ENCODE results near the gene HES3.

HES3 gene

DNA sequence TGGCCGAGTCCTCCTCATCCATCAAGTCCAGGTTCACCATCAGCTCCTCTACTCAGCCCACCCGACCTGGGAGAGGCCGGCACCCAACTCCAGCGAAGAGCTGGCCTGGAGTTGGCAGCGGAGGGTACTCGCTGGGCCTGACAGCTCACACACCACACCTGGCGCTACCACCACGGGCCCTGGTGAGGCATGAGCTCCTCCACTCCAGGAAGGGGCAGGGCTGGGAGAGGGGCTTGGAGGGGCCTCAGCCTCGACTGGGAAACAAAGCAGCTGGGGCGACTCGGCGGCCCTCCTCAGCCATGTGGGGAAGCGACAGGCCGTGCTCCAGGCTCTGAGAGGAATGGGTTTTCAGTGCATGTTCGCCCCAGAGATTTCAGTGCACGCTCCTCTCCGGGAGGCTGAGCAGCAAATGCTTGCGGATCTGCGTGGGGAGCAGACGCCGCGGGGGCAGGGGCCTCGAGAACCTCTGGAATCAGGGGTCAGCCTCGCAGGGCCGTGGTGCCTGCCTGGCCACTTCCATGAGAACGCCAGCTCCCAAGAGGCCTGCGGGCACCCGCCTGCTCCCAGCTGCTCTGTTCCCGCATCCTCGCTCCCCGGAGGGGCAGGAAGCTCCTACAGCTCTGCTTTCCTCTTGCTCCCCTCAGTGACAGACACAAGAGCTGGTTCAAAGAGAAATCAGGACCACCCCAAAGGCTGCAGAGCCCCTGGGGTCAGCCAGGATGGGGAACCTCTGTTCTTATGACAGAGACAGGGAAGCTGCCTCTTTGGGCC is 35.8 kb downstream of the HES3 start:
- no peak for DNase-seq (ENCODE audit: low spot score)

DNA sequence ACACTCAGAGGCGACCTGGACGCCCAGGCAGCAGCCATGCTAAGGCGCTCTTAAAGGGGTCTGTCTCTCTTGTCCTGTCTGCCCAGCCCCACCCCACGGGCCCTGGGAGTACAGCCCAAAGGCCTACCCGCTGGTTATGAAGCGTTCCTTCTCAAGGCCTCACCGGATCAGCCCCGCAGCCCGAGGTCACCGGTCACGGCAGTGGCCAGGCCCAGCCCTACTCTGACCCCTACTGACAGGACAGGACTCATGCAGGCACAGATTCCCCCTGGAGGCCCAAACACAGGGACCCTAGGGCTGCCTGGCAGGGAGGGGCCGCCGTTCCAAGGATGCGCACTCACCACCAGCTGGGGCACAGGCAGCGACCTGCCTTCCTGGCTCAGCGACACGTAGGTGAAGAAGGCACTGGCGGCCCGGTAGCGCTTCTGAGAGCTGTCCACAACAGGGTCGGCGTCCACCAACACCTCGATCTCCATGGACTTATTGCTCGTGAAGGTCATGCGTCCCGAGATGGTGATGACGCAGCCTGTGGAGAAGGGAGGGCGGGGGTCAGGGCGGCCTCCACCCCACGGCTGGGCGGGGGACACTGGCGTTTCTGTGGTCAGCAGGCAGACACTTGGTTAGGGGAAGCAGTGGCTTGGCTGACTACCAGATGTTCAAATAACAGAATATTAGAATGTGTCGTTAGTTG is 36.9 kb downstream of the HES3 start:
- DNase-seq (ENCODE audit: low spot score), result no peak

DNA sequence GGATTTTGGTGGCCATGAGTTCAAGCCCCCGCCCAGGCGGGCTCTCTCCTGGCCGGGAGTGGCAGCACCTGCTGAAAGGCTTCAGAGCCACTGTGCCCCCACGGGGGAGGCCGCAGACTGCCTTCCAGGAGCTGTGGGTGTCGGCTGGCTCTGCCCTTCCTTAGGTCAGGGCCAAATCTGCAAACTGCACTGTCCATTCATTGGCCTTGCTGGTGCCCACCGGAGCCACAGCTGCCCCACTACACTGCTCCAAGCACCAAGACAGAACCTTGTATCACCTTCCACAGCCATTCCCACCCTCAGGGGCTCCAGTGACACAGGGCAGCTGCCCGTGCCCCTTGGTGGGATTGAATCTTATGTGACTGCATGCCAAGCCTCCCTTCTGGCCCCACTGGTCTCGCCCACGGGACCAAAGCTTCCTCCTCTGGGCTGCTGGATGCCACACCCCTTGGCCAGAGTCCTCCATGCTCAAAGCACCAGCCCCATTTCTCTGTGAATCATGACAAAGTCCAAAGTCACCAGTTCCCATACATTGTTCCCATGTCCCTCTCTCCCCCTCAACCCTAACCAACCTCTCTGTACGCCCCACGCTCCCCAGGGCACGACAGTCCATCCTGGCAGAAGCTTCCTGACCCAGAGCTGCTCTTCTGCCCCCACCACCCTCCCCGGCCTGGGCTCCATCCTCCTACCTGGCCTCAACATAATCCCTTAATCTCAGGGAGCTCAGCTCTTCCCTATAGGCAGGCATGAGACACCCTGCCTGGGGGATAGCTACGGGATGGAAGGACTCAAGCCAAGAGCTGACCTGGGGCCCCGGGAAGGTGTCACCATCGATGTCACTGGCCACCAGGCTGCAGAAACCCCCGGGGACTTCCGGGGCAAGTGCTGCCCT is 37.8 kb downstream of the HES3 start:
- no peak for DNase-seq (ENCODE audit: low spot score)

DNA sequence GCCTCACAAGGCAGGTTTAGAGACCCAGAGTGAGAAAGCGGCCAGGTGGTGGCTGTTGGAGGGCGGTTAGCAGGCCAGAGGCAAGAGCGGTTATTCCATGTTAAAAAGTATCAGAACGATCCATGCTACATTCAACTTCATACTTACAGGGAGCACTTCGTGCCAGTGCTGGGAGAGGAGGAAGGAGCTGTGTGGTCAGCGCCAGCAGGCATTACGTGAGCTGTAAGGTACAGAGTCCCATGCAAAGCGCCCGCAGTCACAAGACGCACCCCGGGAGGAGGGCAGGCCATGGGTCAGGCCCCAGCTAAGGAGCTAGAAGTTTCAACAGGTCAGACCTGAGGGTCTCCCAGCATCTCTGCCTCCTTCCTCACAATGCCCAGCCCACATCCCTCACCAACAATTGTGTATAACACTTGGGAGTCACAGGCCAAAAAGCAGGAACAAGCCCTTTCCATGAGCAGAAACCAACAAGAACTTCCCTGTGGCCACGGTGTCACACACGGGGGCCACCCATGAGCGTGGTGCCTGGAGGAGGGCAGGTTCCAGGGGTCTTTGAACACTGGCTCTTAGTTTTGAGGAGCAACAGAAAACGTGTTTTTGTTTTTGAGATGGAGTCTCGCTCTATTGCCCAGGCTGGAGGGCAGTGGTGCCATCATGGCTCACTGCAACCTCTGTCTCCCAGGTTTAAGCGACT is 38.7 kb downstream of the HES3 start:
- no peak for DNase-seq (ENCODE audit: low spot score)

DNA sequence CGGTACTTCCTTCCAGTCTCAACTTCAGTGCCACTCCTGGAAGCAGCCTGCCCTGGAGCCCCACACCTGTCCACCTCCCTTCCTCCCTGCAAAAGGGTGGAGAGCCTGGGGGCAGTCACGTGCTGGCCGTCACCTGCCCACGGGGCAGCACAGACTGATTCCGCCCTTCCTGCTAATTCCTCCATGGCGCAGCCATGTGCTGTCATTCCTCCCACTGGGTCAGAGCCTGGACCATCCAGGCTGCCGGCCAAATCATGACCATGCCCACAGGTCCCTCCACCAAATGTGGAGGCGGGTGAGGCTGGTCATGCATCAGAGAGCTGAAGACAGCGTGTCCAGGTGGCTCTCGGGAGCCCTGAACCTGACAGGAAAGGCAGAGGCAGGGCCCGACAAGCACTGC is 41.4 kb downstream of the HES3 start:
- DNase-seq (ENCODE audit: low spot score), result no peak

DNA sequence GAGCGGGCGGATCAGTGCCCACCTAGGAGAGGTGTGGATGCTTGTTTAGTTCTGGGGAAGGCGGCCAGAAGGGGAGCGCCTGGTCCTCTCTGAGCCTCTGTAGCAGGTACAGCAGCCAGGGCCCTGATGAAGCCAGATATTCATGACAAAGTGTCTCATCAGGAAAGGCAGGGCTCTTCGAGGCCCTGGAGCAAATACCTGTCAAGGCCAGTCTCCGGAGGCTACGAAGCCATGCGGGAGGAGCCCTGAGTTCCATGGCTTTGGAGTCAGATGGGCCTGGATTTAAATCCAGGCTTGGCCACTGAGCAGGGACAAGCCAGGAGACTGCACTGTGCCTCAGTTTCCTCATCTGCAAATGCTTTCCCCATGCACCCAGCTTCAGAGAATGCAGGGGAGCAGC is 42.3 kb downstream of the HES3 start:
- DNase-seq (ENCODE audit: low spot score), result no peak

DNA sequence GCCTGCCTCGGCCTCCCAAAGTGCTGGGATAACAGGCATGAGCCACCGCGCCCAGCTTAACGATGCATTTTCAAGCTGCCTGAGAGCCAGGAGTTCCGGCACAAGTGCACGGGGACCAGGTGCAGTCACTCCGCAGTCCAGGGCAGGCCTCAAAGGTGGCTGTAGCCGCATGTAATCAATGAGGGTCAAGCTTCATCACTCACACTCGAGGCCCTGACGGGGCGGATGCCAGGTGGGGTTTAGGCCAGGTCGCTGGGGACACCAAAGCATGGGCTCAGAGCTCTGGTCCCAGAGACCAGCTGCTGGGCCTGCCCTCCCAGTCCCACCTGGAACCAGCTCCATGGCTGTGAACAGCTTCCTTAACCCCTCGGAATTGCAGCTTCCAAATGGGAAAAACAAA is 43.0 kb downstream of the HES3 start:
- no peak for DNase-seq (ENCODE audit: low spot score)

DNA sequence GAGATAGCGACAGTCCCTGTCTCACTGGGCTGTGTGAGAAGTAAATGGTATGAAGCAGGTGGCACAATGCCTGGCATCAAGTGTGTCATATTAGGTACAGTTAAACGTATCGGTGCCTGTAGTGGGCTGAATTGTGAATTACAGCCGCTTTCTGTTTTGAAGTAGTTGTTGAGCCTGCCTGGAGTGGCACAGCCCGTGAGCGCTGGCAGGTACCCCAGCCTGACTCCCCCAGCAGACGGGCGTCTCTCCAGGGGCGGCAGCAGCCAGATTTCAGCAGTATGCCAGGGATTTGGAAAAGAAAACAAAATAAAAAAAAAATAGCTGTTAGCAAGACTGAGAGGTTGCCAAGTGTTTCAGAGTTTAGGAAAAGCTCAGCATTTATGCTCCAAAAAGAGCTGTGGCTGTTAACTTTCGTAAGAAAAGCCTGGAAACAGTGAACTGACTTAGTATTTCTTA is 43.5 kb downstream of the HES3 start:
- no peak for DNase-seq (ENCODE audit: low spot score)

DNA sequence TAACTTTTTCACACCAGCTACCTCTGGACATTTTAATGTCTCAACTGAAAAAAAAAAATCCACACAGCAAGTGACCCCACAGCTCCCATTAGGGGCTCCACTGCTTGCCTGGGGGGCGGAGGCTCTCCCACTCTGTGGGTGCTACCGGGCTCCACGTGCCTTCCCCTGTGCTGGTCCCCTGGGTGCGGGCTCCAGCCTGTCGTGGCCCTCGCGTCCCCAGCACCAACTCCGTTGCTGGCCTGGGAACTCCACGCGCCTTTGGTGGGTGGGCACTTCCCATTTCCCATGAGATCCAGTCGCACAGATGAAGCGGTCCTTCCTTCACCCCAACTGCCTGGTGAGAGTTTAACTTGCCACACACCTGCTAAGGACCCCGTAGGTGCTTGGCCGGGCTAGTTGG is 44.0 kb downstream of the HES3 start:
- DNase-seq (ENCODE audit: low spot score), result no peak

DNA sequence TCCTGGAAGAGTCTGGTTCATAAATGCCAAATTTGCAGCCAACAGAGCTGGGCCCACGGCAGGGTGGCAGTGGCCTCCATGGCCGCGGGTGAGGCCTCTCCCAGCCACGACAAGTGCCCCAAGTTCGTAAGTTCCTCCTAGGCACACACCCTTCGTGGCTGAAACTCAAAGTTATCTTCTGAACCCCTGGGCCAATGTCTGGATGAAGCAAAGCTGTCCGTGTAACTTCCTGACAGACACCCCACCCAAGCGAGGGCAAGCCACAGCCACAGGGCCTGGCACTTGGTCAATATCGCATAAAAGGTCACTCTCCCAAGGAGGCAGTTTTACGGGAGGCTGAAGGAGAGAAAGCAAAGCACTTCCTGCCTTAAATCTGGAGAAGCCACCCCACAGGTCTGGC is 44.7 kb downstream of the HES3 start:
- DNase-seq (ENCODE audit: low spot score), result no peak

DNA sequence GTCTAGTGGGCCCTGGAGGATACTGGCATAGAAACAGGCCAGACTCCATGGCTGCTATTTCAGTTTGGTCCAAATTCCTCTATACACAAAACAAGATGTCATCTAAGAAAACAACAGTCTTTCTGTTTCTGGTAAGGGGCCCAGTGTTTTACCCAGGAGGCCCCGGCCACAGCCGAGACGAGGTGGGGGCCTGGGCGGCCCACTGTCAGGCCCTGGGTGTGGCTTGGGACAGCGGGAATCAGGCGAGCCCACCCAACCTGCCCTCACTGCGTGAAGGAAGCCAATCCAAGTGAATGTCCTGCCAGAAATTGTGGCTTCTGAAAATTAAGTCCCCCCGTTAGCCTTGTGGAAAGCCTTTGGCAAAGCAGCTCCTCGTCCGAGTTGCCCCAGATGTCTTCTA is 48.1 kb downstream of the HES3 start:
- DNase-seq (ENCODE audit: low spot score), result no peak

DNA sequence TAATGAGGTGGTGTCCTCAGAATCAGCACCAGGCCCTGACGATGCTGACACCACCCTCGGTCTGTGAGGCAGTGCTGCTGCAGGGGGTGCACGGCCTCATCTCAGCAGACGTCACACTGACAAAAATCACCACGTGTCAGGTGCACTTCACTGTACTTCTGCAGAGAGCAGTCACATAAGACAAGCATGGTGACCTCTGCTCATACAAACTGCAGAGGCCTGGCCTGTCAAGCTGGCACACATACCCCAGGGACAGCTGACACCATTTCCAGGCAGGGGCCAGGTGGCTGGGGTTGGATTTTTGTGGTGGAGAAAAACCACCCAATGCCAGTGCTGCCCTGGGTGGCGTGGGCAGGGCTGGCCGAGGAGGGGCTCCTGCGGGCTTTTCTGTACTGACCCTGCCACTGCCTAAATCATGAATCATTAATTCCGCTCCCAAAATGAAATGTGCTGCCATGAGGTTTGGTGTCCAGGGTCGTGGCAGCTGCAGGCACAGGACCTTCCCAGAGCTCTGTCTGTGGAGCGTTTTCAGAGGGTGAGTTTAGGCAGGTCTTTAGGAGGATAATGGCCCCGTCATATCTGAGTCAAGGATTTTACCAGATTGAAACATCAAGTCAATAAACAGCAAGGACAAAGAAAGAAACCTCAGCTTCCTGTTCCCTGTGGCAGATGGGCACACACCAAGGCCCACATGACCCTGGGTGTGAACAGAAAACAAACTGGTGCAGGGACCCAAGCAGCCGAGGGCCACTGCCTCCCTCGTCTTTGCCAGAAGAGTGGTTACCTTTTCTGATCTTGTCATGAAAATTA is 50.3 kb downstream of the HES3 start:
- no peak for DNase-seq (ENCODE audit: low spot score)

DNA sequence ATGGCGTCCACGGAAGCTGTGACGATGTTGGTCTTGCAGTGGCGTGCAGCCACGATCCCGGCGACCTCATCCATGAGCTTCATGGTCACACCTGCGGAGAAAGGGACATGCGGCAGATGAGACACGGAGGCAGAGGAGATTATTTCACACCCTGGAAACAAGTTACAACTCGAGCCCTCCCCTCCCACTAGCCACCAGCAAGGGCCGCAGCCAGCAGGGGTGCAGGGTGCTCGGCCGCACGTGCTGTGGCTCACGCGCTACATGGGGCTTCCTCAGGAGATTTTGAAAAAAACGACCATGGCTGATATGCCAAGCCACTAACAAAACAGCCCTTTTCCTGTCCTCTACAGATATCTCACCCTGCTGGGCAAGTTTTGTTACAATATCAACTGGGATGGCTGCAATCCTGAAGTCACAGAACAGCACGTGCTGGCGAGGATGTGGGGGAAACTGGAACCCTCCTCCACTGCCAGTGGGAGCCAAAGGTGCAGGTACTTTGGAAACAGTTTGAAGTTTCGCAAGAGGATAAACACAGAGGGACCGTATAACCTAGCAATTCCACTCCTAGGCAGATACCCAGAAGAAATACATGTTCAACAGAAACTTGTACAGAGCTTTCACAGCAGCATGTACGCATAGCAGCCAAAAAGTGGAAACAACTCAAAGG is 51.0 kb downstream of the HES3 start:
- DNase-seq (ENCODE audit: low spot score), result no peak
